Measurements from ENCODE around the gene RBL1.

- TF ChIP-seq, protein P1, sequence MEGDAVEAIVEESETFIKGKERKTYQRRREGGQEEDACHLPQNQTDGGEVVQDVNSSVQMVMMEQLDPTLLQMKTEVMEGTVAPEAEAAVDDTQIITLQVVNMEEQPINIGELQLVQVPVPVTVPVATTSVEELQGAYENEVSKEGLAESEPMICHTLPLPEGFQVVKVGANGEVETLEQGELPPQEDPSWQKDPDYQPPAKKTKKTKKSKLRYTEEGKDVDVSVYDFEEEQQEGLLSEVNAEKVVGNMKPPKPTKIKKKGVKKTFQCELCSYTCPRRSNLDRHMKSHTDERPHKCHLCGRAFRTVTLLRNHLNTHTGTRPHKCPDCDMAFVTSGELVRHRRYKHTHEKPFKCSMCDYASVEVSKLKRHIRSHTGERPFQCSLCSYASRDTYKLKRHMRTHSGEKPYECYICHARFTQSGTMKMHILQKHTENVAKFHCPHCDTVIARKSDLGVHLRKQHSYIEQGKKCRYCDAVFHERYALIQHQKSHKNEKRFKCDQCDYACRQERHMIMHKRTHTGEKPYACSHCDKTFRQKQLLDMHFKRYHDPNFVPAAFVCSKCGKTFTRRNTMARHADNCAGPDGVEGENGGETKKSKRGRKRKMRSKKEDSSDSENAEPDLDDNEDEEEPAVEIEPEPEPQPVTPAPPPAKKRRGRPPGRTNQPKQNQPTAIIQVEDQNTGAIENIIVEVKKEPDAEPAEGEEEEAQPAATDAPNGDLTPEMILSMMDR (IDR thresholded peaks at IDR 0.05), result no peak
- TF ChIP-seq ZFX (IDR thresholded peaks at IDR 0.05; ENCODE audit: borderline replicate concordance), result no peak
Measured at GRCh38 chr20:36957875-36958667, 137.7 kb downstream of the RBL1 start.

Measured in 22Rv1 (cell line).